Aorta (tissue), 5 donors: ENCODE measurements around the gene CCDC61. TPM values are rescaled to one million over a fixed set of nuclear protein-coding genes. Genes with fewer than 3 reads are reported as not detected.
A peak's percentile ranks its signal among the peaks of the same experiment; 100 is the strongest.

Source experiments
- ATAC-seq: fragments of 200-7000 bp; cut with Tn5 transposase; one replicate; pipeline ENCODE4 v1.9.1; 2022; ENCODE audit warnings: moderate library complexity; ENCODE audit not compliant: low FRiP score
- DNase-seq, 2 donors: peaks; one replicate each; pipeline ENCODE4 v3.0.0-alpha.2; 2020
- H3K27ac ChIP-seq, 2 donors: one replicate each; pipeline ENCODE4 v1.5.1; 2013; ENCODE audit warnings: low read length in 2 of 2, mild to moderate bottlenecking in 2 of 2, moderate library complexity in 2 of 2, control low read depth in 1 of 2, inconsistent platforms in 1 of 2, low read depth in 1 of 2
- H3K27me3 ChIP-seq, 2 donors: one replicate each; pipeline ENCODE4 v1.6.1; 2013; ENCODE audit warnings: control low read depth in 1 of 2, low read length in 1 of 2, mild to moderate bottlenecking in 1 of 2, moderate library complexity in 1 of 2; ENCODE audit not compliant: insufficient read depth in 2 of 2, control insufficient read depth in 1 of 2
- H3K36me3 ChIP-seq, 2 donors: one replicate each; pipeline ENCODE4 v1.6.1; 2013; ENCODE audit warnings: control low read depth in 1 of 2, low read length in 1 of 2, mild to moderate bottlenecking in 1 of 2; ENCODE audit not compliant: insufficient read depth in 2 of 2, control insufficient read depth in 1 of 2
- H3K4me1 ChIP-seq, 2 donors: one replicate each; pipeline ENCODE4 v1.6.1; 2013; ENCODE audit warnings: low read length in 2 of 2, control low read depth in 1 of 2, mild to moderate bottlenecking in 1 of 2, moderate library complexity in 1 of 2; ENCODE audit not compliant: insufficient read depth in 2 of 2, control insufficient read depth in 1 of 2
- H3K4me3 ChIP-seq, 2 donors: one replicate each; pipeline ENCODE4 v1.5.1; 2013; ENCODE audit warnings: low read length in 2 of 2, control low read depth in 1 of 2, mild to moderate bottlenecking in 1 of 2
- H3K9me3 ChIP-seq: one replicate; pipeline ENCODE4 v1.6.1; 2013; ENCODE audit warnings: mild to moderate bottlenecking, low read length; ENCODE audit not compliant: control insufficient read depth
- WGBS, 2 donors: extraction: QIAGEN DNeasy Blood & Tissue Kit; methylation state at CpG; one replicate each; pipeline ENCODE4 v1.1.7; 2013; 5-methylcytosine and 5-hydroxymethylcytosine counted together
- intact Hi-C, 2 donors: fragments of 100-400 bp; cut with DNase I; formaldehyde crosslinking; loops; one replicate each; pipeline versions ENCODE4 v1.14.2 to v1.15.0; 2022
- polyA plus RNA-seq, 2 donors: library from polyadenylated mRNA; stranded (reverse); fragments of 200-250 nt; gene quantifications; one replicate each; pipeline ENCODE4 v1.2.3, GENCODE V29; 2013
- total RNA-seq, 2 donors: library from RNA; stranded (reverse); fragmentation: NEBNext Ultra II Directional; extraction: Animal tissue kit (Norgen Biotek cat#: 25700); gene quantifications; one replicate each; pipeline ENCODE4 v1.2.1, GENCODE V29; 2021
- donor health status: healthy with polysubstance abuse.
- donor health status: Bipolar disorder and iron deficiency.
- donor health status: DM: no; HTN: no; CAD: no.
- donor health status: DM: no; HTN: no; CAD: no.
- donor health status: DM: yes; HTN: yes; CAD: no.

CCDC61 gene
- total and polyA plus RNA-seq, 4 donors = 0.50 to 24.0 (median 15.6) TPM

DNA sequence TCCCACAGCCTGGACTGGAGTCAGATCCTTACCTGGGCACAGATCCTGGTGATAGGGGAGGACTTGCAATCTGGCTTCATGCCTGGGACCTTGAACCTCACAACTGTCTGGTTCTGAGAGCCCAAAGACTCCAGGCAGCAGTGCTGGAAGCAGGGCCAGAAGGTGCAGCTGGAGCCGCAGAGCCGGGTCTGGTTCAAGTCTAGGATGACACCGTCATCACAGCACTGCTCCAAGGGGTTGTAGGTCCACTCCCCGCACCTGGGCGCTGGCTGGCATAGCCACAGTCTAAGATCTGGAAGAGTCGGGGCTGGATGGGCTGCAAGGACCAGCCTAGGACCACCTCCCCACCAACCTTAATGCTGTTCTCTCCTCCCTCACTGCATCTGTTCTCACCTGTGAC, 44.9 kb downstream of the CCDC61 start:
- peaks cover 0 to 3% of the 10 kb centered on the region in 2 donors for H3K27me3 ChIP-seq
- 74 to 94% methylated on average over 6 of the region's 6 CpGs for WGBS, 2 donors

GRCh38 chr19:46040952-46041500, 45.8 kb downstream of the CCDC61 start, which contains the start of gene IGFL4:
Gene IGFL4, minus strand, starts transcription at chr19:46041002. Its CDS starts 40 bp downstream, at chr19:46040962.
- H3K36me3 ChIP-seq = no peaks in the 10 kb centered on the region
- H3K27me3 ChIP-seq = peaks cover 0 to 3% of the 10 kb centered on the region in 2 donors
- WGBS, 2 donors = 41 to 53% methylated on average over 7 of the region's 7 CpGs
- H3K9me3 ChIP-seq = peaks cover 2% of the 10 kb centered on the region
- no peak for DNase-seq
- H3K4me3 ChIP-seq = no peak within 1 kb of the TSS
- H3K27ac ChIP-seq = no peak within 1 kb of the TSS
- no peak for ATAC-seq
- intact Hi-C loops = no loop called here
- H3K4me1 ChIP-seq = no peaks in the 10 kb centered on the region

More for the DNA sequence above, 44.9 kb downstream of the CCDC61 start:
- Histone ChIP-seq H3K27ac (no peak overlapping the region), H3K9me3 (peaks cover 2% of the 10 kb centered on the region), H3K4me3 (no peak overlapping the region), H3K4me1 (no peaks in the 10 kb centered on the region), H3K36me3 (no peaks in the 10 kb centered on the region)
- DNase-seq (peak in 1 of 2 donors; percentile 57), ATAC-seq (no peak)
- intact Hi-C loops = no loop called here

DNA sequence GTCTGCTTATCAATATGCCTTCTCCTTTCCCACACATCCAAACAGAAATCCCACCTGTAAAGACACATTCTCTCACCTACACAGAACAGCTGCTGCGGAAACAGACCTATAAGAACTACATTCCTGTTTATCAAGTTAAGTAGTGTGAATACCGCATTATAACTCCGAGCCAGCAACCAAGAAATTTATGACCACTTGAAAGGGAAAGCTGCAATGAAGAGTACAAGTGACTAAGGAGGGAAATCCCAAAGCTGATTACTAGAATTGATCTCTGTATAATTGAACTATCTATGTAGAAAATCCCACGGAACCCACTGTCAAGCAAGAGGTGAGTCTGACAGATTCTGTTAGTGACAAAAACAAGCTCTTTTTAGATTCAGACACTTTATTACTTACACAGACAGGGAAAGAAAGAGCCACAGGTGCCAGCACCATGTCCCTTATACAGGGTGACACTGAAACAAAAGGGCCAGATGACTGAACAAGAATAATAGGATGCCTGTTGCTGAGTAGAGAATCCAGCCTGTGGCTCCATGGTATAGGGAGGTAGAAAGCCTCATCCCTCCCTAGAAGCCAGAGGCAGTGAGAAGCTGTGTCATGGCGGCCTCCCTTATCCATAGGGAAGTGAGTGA, 47.1 kb downstream of the CCDC61 start:
- Histone ChIP-seq H3K27me3 (peaks cover 0 to 3% of the 10 kb centered on the region in 2 donors), H3K36me3 (no peaks in the 10 kb centered on the region), H3K4me1 (no peaks in the 10 kb centered on the region), H3K9me3 (peaks cover 2% of the 10 kb centered on the region), H3K27ac (no peak overlapping the region), H3K4me3 (no peak overlapping the region)
- intact Hi-C loops = no loop called here
- DNase-seq (no peak), ATAC-seq (no peak)
- 84% methylated on average over 5 of the region's 5 CpGs for WGBS, 2 donors

- intact Hi-C loops = no loop called here
- no peak for ATAC-seq
- H3K27me3 ChIP-seq = peaks cover 0 to 3% of the 10 kb centered on the region in 2 donors
- H3K27ac ChIP-seq = no peak overlapping the region
- no peaks in the 10 kb centered on the region for H3K36me3 ChIP-seq
- H3K4me3 ChIP-seq = no peak overlapping the region
- H3K4me1 ChIP-seq = no peaks in the 10 kb centered on the region
- WGBS, 2 donors = 86 to 88% methylated on average over 1 of the region's 1 CpG
- no peak for DNase-seq
- H3K9me3 ChIP-seq = peaks cover 2% of the 10 kb centered on the region
Observed at GRCh38 chr19:46043519-46043918, 48.3 kb downstream of the CCDC61 start.

DNA sequence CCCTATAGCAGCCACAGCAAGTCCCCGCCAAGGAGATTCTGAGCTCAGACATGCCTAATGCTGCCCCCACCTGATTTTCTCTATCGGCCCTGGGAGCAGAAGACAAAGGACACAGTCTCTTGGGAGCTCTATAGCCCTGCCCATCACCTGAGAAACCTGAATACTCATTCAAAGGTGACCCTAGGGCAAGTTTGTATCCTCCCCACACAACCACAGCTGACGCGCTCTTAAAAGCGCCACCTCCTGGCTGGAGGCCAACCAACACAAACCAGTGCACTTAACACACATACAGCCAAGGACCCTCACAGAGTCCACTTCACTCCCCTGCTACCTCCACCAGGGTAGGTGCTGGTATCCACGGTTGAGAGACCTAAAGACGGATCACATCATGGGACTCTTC, 54.3 kb downstream of the CCDC61 start:
- Histone ChIP-seq H3K27ac (no peak overlapping the region), H3K4me1 (no peaks in the 10 kb centered on the region), H3K36me3 (no peaks in the 10 kb centered on the region), H3K27me3 (no peaks in the 10 kb centered on the region), H3K9me3 (no peaks in the 10 kb centered on the region), H3K4me3 (no peak overlapping the region)
- DNase-seq = no peak
- no peak for ATAC-seq
- intact Hi-C loops = no loop called here
- WGBS, 2 donors = 37 to 40% methylated on average over 7 of the region's 7 CpGs

DNA sequence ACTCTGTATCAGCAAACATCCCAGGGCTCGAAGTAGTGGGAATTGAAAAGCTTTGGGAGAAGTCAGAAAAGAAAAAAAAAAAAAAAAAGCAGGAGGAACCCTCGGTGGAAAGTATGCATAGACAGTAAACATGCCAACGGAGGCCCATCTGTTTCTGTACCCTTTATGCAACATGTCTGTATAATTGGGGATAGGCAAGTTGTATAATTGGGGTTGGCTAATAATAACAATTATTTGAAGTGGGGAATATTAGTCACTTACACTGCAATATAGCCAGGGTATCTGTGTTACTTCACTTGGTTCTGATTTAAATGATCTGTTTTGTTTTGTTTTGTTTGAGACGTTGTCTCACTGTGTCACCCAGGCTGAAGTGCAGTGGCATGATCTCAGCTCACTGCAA, 57.6 kb downstream of the CCDC61 start:
- H3K36me3 ChIP-seq = no peaks in the 10 kb centered on the region
- no peak overlapping the region for H3K27ac ChIP-seq
- H3K4me1 ChIP-seq = no peaks in the 10 kb centered on the region
- DNase-seq (no peak), ATAC-seq (no peak)
- intact Hi-C loops = no loop called here
- peaks cover 0 to 3% of the 10 kb centered on the region in 2 donors for H3K27me3 ChIP-seq
- H3K9me3 ChIP-seq = no peaks in the 10 kb centered on the region
- WGBS, 2 donors = 50 to 51% methylated on average over 4 of the region's 4 CpGs
- H3K4me3 ChIP-seq = no peak overlapping the region

- 46 to 50% methylated on average over 4 of the region's 4 CpGs for WGBS, 2 donors
- Histone ChIP-seq H3K4me3 (no peak overlapping the region), H3K27me3 (peaks cover 0 to 3% of the 10 kb centered on the region in 2 donors), H3K9me3 (no peaks in the 10 kb centered on the region), H3K36me3 (no peaks in the 10 kb centered on the region), H3K4me1 (no peaks in the 10 kb centered on the region), H3K27ac (no peak overlapping the region)
- ATAC-seq (no peak), DNase-seq (no peak)
- intact Hi-C loops = no loop called here
Observed at GRCh38 chr19:46056536-46056935, 61.3 kb downstream of the CCDC61 start.

DNA sequence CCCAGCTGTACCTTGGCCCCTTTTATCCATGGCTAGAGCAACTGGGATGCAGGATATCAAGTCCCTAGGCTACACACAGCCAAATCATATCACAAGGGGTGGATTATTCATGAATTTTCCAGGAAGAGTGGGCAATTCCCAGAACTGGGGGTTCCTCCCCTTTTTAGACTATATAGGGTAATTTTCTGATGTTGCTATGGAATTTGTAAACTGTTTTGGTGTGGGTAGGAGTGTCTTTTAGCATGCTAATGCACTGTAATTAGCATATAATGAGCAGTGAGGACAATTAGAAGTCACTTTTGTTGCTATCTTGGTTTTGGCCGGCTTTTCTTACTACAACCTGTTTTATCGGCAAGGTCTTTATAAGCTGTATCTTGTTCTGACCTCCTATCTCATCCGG, 63.5 kb downstream of the CCDC61 start:
- H3K36me3 ChIP-seq = no peaks in the 10 kb centered on the region
- no peaks in the 10 kb centered on the region for H3K4me1 ChIP-seq
- no peak overlapping the region for H3K4me3 ChIP-seq
- no peak overlapping the region for H3K27ac ChIP-seq
- 82 to 88% methylated on average over 3 of the region's 3 CpGs for WGBS, 2 donors
- peaks cover 0 to 3% of the 10 kb centered on the region in 2 donors for H3K27me3 ChIP-seq
- no peaks in the 10 kb centered on the region for H3K9me3 ChIP-seq
- DNase-seq = no peak
- ATAC-seq = no peak
- intact Hi-C loops = no loop called here

GRCh38 chr19:46060012-46060411, 64.7 kb downstream of the CCDC61 start:
- intact Hi-C loops = no loop called here
- H3K4me3 ChIP-seq = no peak overlapping the region
- peaks cover 0 to 2% of the 10 kb centered on the region in 2 donors for H3K27me3 ChIP-seq
- H3K27ac ChIP-seq = no peak overlapping the region
- no peak for ATAC-seq
- H3K4me1 ChIP-seq = no peaks in the 10 kb centered on the region
- no peaks in the 10 kb centered on the region for H3K9me3 ChIP-seq
- WGBS, 2 donors = 85 to 86% methylated on average over 2 of the region's 2 CpGs
- no peaks in the 10 kb centered on the region for H3K36me3 ChIP-seq
- no peak for DNase-seq
